GM12873 (cell line): ENCODE data around the gene ITSN1.

Source experiments
- TF ChIP-seq, protein P1 (sequence below): IDR thresholded peaks from 2 replicates; pipeline ENCODE4 v1.5.1; 2012; ENCODE audit warnings: low read depth, mild to moderate bottlenecking, moderate library complexity, low read length, control low read depth; ENCODE audit not compliant: insufficient read depth; ENCODE audit errors: missing control alignments

Gene ITSN1

DNA sequence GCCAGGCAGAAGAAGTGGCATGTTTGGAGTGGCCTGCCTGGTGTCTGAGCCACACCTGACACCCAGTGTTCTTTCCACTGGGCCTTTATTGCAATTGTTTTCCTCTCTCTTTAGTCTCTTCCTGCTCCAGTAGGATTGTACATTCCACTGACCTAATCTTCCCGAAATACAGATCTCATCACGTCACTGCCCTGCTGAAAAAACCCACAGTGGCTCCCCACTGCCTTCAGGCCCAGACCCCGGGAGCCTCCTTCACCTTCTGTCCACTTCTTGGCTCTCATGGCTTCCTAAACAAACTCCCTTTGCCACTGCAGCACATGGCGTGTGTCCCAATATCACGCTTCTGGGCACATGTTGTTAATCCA, 298.6 kb downstream of the ITSN1 start:
- TF ChIP-seq, protein P1, sequence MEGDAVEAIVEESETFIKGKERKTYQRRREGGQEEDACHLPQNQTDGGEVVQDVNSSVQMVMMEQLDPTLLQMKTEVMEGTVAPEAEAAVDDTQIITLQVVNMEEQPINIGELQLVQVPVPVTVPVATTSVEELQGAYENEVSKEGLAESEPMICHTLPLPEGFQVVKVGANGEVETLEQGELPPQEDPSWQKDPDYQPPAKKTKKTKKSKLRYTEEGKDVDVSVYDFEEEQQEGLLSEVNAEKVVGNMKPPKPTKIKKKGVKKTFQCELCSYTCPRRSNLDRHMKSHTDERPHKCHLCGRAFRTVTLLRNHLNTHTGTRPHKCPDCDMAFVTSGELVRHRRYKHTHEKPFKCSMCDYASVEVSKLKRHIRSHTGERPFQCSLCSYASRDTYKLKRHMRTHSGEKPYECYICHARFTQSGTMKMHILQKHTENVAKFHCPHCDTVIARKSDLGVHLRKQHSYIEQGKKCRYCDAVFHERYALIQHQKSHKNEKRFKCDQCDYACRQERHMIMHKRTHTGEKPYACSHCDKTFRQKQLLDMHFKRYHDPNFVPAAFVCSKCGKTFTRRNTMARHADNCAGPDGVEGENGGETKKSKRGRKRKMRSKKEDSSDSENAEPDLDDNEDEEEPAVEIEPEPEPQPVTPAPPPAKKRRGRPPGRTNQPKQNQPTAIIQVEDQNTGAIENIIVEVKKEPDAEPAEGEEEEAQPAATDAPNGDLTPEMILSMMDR: no peak

DNA sequence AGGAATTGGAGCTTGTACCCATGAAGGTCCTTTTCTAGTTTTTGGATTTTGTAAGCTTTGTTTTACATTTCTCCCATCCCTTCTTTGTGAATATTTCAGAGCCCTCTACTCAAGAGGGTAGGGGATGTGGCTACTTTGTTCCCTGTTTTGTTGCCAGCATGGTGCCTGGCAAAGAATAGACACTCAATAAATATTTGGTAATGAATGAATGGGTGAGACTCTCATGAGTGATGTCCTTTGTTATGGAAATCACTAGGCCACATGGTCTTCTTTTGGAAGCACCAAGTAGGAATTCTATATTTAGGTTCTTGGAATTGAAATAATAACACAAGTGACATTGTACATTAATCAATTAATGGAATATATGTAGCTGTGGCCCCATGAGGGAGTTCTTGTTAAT, 300.1 kb downstream of the ITSN1 start:
- TF ChIP-seq, protein P1: no peak

DNA sequence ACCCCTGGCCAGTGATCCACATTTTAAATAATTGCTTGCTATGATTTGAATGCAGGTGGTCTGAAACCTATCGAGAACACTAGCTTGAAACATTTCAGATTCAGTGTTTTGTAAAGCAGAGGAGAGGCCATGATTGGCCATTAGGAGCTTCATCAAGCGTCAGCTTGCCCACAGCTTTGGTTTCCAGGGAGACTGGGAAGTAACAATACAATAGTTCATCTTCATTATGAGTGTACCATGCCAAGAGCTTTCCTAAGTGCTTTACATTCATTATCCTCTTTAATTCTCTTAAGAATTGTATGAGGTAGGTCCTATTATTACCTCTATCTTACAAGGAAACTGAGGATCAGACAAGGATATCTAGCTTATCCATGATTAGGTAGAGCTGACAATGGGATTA, 301.0 kb downstream of the ITSN1 start:
- TF ChIP-seq, protein P1: no peak

DNA sequence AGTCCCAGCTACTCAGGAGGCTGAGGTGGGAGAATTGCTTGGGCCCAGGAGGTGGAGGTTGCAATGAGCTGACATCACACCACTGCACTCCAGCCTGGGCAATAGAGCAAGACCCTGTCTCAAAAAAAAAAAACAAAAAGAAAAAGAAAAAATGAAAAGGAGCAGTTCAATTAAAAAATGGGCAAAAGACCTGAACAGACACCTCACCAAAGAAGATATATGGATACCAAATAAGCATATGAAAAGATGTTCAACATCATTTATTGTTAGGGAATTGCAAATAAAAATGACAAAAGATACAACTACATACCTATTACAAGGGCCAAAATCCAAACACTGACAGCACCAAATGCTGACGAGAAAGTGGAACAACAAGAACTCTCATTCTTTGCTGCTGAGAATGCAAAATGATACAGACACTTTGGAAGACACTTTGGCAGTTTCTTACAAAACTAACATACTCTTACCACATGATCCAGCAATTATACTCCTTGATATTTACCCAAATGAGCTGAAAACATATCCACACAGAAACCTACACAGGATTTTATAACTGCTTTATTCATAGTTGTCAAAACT, 302.0 kb downstream of the ITSN1 start:
- TF ChIP-seq, protein P1: no peak

DNA sequence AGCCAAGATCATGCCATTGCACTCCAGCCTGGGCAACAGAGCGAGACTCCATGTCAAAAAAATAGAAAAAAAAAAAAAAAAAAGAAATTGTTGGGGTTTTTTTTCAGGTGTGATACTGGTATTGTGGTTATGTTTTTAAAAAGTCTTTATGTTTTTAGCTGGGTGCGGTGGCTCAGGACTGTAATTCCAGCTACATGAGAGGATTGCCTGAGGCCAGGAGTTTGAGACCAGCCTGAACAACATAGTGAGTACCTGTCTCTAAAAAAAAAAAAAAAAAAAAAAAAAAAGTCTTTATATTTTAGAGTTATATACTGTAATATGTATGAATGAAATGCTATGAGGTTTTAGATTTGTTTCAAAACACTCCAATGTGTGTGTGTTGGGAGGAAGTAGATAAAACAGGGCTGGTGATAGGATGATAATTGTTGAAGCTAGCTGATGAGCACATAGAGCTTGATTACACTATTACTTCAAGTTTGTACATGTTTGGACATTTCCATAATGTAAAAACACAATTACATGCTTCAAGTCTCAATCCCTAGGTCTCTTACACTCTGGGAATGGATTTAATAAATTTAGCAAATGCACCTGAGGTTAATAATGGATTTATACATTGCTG, 303.5 kb downstream of the ITSN1 start:
- TF ChIP-seq, protein P1: no peak

DNA sequence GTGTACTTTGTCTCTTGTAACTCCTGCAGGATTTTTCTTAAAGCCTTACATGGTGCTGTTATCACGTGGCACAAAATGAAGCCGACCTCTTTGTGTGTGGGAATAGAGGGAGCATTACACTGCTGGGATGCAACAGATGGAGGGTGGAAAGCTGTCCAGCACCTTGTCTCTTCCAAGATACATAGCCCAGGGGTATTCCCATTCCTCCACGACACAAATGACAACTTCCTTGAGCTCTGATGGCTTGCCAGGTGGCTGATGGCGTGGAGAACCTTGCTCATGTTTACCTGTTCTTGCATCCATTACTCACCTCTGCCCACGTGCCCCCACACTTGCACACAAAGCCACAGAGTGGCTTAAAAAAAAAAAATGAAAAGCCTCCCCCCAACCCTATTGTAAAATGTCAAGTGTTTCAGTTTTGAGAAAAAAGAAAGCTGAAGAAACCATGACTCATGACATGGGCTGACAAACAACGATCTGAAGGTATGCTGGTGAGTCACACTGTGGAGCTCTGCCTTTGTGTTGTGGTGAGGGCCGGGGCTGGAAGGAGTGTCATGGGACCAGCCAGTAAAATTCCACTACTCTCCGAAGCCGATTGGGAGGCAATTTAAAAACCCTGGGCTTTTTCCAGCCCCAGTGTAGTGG, 305.3 kb downstream of the ITSN1 start:
- TF ChIP-seq, protein P1: no peak

DNA sequence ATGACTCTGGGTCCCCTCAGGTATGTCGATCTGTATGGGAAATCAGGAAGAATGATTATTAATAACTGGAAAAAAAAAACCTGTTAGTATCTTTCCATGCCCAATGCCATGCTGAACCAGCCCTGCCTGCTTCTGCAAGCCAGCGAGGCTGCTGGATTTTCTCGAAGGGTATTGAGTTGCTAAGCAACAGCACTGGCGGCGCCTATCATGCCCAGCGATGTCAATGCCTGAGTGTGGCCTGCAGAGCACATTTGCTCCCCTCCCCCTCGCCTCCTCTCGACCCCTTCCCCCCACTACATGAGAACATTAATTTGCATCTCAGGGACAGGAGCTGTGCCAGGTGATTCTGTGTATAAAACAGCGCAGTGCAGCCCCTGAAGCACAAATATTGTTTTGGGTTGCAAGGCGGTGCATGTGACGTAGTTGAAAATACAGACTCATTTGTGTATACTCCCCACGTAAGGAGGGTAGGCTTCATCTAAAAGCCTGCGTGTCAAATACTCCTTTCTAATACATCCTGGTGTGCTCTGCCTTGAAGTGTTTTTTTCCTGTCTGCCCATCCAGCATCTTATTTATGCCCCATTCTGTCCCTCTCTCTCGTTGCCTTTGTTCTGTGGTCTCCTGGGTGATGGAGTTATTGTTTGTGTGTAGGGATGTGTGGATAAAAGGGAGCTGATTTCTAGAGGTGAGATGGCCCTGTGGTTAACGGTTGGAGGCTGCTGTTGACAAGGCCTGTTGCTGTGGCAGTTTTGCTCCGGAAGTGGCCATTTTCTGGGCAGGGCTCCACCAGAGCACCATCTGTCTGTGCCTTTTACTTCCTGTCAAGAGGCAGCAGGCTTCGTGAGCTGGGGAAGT, 306.0 kb downstream of the ITSN1 start:
- TF ChIP-seq, protein P1: no peak
